ENCODE measurements around the gene COL1A2.

The COL1A2 gene

DNA sequence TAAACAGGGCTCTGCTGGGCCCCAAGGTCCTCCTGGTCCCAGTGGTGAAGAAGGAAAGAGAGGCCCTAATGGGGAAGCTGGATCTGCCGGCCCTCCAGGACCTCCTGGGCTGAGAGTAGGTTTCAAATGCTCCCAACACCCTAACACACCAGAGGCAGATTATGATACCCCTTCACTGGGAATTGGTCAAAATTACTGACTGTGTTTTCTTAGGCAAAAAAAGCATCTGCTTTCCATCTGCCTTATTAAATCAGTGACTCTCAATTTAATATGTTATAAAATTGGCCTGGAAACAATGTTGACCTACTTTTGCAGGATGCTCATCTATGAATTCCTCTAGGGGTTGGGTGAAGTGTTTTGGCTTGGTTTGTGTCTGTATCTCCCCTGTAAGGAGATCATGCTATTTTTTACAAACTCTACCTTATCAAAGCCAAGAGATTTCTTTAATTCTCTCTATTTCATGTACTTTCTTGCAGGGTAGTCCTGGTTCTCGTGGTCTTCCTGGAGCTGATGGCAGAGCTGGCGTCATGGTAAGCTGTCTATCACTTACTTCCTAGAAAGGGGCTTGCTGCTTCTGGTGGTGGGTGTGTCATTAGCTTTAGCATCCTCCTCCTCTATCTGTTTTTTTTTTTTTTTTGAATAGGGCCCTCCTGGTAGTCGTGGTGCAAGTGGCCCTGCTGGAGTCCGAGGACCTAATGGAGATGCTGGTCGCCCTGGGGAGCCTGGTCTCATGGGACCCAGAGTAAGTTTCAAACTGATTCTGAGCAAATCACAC, 15.9 kb downstream of the COL1A2 start:
- DNase-seq (ENCODE audit: low spot score): no peak

DNA sequence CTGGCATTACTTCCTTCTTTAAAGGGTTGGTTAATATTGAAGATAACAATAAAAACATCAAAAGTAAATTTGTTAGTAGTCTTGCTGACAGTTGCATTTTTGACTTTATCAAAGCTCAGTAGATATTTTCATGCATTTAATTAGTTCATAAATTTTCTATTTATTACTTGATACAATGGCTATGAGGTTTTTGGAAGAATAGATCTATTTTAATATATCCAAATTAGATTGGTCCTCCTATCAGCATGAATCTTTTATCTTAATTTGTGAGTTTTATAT, 16.4 kb downstream of the COL1A2 start:
- no peak for DNase-seq (ENCODE audit: low spot score)

DNA sequence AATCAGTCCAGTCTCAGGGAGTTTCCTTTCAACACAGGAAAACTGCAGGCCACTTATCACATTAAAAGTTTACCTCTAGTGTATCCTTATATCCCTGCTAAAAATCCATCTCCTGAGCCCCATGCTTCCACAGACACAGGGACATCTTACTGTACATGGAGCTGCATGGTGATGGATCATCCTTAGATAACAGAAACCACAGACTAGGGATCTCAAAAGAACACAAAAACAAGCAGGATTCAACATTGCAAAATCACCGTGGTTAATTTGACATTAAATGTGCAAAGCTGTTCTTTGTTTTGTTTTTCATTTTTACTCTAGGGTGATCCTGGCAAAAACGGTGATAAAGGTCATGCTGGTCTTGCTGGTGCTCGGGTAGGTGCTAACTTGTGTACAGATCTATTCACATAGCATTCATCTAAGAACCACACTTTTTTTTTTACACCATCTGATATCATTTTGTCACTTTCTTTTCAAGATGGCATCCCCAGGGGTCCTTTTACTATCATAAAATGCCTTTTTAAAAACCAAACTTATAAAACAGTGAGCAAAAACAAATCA, 18.1 kb downstream of the COL1A2 start:
- no peak for DNase-seq (ENCODE audit: low spot score)

DNA sequence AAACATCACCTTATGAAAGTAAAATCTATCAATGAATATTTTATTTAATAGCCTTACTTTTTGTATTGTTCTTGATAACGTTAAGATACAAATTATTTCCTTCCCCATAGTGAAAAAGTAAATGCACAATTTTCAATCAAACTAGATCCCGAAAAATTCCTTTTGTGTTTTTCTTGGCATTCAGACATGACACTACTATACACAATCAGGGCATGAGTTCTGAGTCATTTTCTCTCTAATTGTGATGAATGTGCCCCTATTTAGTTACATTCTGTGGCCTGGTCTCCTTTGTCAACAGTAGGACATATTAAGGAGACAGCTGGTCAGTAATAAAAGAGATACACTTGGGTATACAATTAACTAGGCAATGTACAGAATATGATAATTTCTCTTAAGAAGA, 19.8 kb downstream of the COL1A2 start:
- DNase-seq (ENCODE audit: low spot score): no peak

DNA sequence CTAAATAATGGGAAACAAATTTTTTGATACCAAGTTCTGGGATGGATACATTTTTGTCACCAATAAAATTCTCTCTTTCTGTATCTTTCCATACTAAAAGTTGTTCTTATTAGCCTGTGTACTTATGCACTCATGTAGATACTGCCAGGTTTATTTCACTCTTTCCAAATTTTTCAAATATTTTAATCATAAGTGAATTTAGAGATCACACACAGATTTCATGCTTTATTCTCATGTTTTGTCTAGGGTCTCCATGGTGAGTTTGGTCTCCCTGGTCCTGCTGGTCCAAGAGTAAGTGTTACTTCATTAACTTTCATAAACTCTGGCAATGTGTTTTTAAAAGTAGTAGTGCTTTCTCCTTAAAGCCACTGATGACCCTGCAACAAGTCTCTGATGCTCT, 20.3 kb downstream of the COL1A2 start:
- DNase-seq (ENCODE audit: low spot score): no peak

DNA sequence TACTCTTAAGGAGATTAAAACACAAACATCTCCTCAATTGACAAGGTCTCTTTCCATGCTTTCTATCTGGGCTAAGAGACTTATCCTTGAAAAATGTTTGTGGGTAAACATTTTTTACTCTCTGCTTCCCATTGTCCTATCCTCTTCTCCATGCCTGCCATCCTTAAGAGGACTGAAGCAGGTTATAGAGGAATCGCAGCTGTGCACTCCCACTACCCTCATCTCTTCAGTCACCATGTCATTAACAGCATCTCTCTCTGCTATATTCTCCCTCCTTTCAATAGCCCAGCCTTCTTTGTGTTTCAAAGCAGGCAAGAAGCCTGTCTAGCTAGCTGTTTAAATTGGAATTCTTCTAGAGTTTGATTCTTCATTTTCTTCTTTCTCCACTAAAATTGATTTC, 22.6 kb downstream of the COL1A2 start:
- no peak for DNase-seq (ENCODE audit: low spot score)

DNA sequence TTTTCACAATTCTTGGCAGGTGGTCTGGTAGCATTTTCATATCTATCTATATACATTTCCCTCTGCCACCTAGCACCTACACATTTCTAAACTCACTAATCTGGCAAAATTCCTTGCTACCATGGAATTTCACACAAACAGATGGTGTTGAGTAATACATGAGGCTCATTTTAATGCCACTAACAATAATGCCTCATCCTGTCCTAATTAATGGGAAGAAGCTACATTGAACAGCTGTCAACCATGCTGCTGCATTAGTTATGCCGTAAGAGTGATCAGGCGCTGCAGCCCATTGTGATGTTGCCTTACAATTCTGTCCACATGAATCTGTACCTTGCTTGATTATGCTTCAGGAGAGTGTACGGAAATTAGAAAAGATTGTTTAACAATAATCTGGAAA, 23.2 kb downstream of the COL1A2 start:
- no peak for DNase-seq (ENCODE audit: low spot score)

DNA sequence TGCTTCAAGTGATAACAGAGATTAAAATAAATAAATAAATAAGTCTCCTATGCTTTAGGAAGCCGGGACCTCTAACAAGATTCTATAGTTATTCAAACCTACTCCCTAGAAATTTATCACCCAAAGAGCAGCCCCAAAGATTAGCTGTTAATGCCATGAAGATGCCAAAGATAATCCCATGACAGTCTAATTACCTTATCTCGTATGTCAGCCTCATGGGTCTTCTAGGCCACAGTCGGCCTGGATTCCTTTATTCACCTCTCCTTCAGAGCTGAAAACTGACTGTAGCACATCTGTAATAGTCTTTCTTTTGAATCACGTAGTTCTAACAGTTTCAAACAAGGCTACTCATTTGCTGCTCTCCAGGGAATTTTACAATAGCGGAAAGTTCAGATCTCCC, 24.2 kb downstream of the COL1A2 start:
- no peak for DNase-seq (ENCODE audit: low spot score)

DNA sequence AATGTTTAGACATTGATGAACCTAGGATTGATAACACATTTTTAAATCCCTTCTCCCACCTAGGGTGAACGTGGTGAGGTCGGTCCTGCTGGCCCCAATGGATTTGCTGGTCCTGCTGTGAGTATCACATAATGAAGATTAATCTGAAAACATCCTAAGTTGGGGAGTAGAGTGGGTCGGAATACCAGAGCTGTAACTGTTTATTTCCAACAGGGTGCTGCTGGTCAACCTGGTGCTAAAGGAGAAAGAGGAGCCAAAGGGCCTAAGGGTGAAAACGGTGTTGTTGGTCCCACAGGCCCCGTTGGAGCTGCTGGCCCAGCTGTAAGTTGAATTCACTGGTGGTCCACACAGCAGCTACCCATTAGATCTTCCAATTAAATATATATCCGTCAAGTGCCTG, 25.6 kb downstream of the COL1A2 start:
- no peak for DNase-seq (ENCODE audit: low spot score)

DNA sequence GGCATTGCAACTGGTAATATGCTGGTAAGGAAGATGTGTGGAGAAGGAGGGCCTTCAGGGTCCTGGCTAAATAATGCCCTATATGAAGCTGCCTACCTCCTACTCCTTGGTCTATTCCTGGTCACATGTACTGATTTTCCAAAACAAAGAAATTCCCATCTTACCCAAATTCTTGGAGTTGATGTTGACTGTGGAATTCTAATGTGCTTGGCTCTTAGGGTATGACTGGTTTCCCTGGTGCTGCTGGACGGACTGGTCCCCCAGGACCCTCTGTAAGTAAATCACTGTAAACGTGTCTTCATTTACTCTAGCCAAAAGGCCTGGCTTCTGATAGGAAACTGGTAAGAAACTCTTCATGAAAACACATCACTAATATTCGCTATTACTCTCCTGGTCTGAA, 27.0 kb downstream of the COL1A2 start:
- DNase-seq (ENCODE audit: low spot score): no peak

DNA sequence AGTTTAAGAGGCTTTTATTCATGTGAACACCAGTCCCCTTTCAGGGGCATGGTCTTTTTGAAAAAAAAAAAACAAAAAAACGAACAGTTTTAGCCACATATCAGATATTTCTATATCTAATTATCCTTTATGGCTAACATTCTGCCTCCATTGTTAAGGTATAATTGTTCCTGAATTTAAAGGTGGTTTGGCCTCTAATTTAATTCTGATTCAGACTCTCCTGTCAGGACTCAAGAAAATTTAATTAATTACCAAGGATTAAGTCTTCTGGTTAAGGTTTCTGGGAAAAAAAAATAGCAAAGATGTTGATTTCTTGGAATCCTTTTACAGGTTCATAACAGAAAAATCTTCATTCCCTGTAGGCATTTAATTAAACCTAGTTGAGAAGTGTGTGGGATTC, 27.4 kb downstream of the COL1A2 start:
- DNase-seq (ENCODE audit: low spot score): no peak

DNA sequence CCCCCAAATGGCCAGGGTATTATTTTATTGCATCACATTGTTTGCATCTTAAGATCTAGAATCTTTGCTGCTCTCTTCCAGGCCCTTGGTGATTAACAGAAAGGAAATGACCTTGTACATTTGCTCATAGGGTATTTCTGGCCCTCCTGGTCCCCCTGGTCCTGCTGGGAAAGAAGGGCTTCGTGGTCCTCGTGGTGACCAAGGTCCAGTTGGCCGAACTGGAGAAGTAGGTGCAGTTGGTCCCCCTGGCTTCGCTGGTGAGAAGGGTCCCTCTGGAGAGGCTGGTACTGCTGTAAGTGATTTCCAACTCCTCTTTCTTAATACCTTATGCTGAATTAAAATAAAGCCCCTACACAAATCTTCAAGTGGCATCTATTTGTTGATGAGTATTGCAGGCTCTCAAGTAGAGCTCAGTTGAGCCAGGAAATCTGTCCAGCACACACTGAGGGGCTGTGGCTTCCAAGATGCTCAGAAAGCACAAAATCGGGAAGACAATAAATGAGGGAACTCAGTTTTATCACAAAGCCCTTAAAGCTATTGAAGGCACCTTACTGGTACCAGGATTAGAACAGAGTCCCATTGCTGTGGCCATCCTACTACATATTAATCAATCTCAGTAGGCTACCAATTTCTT, 28.2 kb downstream of the COL1A2 start:
- DNase-seq (ENCODE audit: low spot score): no peak

DNA sequence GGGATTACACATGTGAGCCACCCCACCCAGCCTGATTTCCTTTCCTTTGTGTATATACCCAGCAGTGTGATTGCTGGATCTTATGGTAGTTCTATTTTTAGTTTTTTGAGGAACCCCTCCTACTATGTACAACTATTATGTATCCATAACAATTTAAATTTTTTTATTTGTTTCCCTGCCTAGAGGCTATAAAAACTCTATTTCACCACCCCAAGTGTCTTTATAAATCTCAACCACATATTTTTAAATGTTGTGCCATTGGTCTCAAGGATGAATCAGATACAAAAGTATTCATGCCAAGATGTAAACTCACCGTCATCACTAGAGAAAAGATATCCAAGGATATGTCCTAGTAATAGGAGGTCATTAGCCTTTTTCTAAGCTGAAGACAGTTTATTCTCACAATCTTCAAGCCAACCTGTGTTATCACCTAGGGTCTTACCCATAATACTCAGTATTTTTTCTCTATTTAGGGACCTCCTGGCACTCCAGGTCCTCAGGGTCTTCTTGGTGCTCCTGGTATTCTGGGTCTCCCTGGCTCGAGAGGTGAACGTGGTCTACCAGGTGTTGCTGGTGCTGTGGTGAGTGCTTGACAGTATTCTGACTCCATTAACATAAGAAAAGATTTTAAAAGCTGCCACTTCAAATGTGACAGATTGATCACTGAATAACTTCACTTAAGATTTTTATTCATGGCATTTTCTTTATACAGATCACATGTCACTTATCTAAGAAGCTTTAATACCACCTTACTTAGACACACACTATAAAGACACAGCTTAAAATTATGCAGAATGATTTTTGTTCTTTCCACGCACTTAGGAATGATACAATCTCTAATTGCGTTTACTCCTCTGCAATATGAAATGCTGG, 29.4 kb downstream of the COL1A2 start:
- DNase-seq (ENCODE audit: low spot score): no peak

DNA sequence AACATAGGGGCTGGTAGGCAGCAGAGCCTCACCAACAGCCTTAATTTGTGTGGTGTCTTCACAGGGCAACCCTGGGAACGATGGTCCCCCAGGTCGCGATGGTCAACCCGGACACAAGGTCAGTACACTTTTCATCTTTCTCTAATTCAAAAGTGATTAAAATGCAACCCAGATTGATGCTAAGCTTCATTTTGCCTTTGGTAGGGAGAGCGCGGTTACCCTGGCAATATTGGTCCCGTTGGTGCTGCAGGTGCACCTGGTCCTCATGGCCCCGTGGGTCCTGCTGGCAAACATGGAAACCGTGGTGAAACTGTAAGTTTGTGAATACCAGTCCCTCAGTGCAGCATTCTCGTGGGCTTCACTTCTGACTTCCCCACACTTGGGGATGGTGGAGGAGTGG, 30.9 kb downstream of the COL1A2 start:
- DNase-seq (ENCODE audit: low spot score): no peak

DNA sequence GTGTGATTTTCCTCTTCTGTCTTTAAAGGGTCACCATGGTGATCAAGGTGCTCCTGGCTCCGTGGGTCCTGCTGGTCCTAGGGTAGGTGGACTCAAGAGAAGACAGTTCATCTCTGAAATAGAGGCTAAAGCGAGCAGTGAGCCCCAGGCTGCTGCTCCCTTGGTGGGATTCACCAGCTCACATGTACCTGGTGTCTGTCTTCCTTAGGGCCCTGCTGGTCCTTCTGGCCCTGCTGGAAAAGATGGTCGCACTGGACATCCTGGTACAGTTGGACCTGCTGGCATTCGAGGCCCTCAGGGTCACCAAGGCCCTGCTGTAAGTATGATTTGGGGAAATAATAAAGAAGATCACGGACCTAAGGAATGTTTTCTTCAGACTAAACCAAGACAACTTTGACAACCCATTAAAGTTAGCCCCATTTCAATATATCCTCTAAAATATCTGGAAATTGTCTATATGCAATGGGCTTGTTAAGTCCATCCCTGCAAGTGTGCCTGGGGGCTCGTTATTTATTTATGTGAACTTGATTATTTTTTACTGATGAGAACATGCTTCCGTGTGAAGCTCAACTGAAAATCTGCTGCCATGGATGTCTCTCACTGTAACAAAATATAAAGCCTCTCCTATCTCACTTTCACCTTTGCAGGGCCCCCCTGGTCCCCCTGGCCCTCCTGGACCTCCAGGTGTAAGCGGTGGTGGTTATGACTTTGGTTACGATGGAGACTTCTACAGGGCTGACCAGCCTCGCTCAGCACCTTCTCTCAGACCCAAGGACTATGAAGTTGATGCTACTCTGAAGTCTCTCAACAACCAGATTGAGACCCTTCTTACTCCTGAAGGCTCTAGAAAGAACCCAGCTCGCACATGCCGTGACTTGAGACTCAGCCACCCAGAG, 32.5 kb downstream of the COL1A2 start:
- no peak for DNase-seq (ENCODE audit: low spot score)

DNA sequence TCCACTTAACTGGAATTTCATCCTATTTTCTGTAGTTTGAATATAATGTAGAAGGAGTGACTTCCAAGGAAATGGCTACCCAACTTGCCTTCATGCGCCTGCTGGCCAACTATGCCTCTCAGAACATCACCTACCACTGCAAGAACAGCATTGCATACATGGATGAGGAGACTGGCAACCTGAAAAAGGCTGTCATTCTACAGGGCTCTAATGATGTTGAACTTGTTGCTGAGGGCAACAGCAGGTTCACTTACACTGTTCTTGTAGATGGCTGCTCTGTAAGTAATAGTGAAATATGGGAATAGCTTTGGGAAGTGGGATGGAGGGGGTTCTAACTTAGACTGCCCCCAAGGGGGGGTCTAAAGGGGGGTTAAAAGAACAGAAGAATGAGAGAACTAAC, 34.5 kb downstream of the COL1A2 start:
- no peak for DNase-seq (ENCODE audit: low spot score)

DNA sequence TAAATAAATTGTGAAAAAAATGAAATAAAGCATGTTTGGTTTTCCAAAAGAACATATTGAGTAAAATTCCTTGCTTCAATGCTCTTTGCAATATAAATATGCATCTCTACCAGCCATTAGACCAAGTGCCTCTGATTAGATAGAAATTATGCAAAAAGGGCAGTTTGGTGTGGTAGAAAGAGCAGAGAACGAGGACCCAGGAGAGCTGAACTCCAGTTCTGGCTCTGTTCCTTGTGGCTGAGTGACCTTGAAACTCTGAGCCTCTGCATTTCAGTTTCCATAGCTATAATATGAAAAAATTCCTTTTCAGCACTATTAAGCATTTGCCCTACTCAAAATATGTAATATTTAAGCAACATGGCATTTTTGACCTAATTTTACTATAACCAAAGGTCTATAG, 36.5 kb downstream of the COL1A2 start:
- no peak for DNase-seq (ENCODE audit: low spot score)

DNA sequence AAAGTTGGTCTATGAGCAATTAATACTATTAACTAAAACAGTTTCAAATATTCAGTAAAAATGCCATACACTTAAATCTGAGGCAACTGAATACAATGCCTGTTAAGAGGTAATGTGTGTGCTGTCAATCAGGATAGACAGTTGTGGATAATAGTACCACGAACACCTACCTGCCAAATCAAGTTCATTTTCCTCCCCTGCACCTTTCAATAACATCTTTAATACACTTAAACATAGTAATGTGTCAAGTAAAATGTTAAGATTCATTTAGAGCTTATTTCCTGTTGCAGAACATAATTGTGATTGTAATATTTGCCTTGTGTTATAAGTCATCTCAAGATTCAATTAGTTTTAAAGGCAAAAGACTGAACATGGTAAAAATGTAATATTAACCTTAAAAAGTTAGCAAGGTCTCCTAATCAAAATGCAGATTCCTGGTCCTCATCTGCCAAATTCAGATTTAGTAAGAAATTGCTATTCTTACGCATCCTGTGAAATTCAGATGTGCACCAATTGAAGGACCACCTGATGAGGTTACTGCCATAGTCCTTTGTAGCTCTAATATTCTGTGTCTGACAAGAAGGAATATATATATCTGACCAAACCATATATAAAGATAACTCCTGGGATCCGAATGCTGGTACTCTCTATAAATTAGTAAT, 37.1 kb downstream of the COL1A2 start:
- no peak for DNase-seq (ENCODE audit: low spot score)

DNA sequence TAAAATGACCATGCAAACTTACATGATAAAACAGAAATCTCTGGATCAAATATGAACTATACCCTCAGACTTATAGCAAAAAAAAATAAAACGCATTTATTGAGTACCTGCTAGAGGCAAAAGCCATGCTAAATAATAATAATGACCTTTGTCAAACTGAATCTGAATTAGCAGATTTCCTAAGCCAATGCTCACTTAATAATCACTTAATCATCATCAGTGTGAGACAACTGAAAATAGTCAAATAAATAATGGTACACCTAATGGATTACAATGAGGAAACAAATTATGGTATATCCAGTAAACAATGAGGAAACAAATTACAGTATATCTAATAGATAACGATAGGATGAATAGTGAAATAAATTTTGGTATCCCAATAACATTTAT, 37.6 kb downstream of the COL1A2 start:
- DNase-seq (ENCODE audit: low spot score): no peak

DNA sequence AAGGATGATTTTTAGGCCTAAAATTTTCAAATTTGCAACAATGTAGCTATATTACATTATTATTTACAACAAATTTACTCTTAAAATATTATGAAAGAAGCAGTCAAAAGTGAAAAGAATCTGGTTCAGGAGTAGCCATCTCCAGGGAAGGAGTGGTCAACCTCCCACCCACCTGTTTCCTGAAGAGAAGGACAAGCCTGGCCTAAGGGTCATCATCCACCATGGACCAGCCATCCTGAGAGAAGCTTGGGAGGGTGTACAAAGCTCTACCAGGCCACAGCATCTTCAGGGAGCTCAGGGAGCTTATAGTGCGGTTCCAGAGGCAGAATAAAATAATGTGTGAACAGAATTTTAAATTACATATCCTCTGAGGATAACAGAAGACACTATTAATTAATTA, 38.1 kb downstream of the COL1A2 start:
- DNase-seq (ENCODE audit: low spot score): no peak

DNA sequence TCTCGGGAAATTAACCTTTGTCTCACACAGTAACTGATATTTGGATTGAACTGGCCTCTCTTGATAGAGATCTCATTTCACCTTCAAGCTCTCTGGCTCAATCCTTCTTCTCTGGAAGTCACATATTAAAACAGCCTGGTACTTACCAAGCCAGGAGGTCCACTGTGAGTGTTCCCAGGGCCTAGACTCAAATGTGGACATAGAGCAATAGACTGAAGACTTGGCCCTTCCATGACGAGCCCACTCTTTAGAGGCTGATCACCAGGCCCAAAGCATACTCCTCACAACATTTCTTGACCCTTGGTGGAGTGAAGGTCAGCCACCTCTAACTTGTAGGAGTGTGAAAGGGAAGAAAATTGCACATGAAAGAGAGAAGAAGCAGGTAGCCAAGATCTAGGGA, 38.5 kb downstream of the COL1A2 start:
- DNase-seq (ENCODE audit: low spot score): no peak

All from CD4-positive, alpha-beta T cell treated with Interleukin-15 for 4 hours (primary cell).